Immature natural killer cell (primary cell): Measurements from ENCODE around the gene SPIRE2. TPM values are rescaled to one million over a fixed set of nuclear protein-coding genes. Genes with fewer than 3 reads are reported as not detected.
A peak's percentile ranks its signal among the peaks of the same experiment; 100 is the strongest.
"Not testable (repeated sequence)": the region's sequence is repeated elsewhere in the genome, so short reads cannot be mapped to it uniquely, and the experiment has no call there.

Experiments
- DNase-seq, 3 donors: peaks; one replicate each; pipeline ENCODE4 v3.0.0; 2022; ENCODE audit warnings: mixed read lengths in 1 of 3
- H3K27ac Mint-ChIP-seq, 6 donors: one replicate each; pipeline ENCODE4 v1.8.0; 2020; ENCODE audit warnings: mixed read lengths in 6 of 6, mild to moderate bottlenecking in 5 of 6, inconsistent platforms in 4 of 6, moderate library complexity in 3 of 6
- H3K27me3 Mint-ChIP-seq, 3 donors: one replicate each; pipeline ENCODE4 v1.8.0; 2020 to 2021; ENCODE audit warnings: low read depth in 3 of 3, mild to moderate bottlenecking in 3 of 3, mixed read lengths in 3 of 3, moderate library complexity in 3 of 3, inconsistent platforms in 1 of 3
- H3K36me3 Mint-ChIP-seq, 3 donors: one replicate each; pipeline ENCODE4 v1.8.0; 2020; ENCODE audit warnings: mixed read lengths in 3 of 3, inconsistent platforms in 2 of 3, mild to moderate bottlenecking in 2 of 3
- H3K4me1 Mint-ChIP-seq, 2 donors: one replicate each; pipeline ENCODE4 v1.8.0; 2020; ENCODE audit warnings: inconsistent platforms in 2 of 2, mild to moderate bottlenecking in 2 of 2, mixed read lengths in 2 of 2, moderate library complexity in 1 of 2
- H3K4me3 Mint-ChIP-seq, 5 donors: one replicate each; pipeline ENCODE4 v1.8.0; 2020; ENCODE audit warnings: mild to moderate bottlenecking in 5 of 5, mixed read lengths in 5 of 5, inconsistent platforms in 3 of 5, moderate library complexity in 3 of 5
- H3K9me3 Mint-ChIP-seq, 6 donors: one replicate each; pipeline ENCODE4 v1.8.0; 2020; ENCODE audit warnings: mild to moderate bottlenecking in 6 of 6, mixed read lengths in 6 of 6, inconsistent platforms in 4 of 6, moderate library complexity in 3 of 6
- polyA plus RNA-seq, 3 donors: library from polyadenylated mRNA; unstranded; fragments of 300-500 nt; fragmentation: Illumina TruSeq; gene quantifications; one replicate each; pipeline ENCODE4 v1.2.3, GENCODE V29; 2021

The SPIRE2 gene
- polyA plus RNA-seq, 3 donors from 2014 or later, result 1.0 to 1.3 (median 1.3) TPM

DNA sequence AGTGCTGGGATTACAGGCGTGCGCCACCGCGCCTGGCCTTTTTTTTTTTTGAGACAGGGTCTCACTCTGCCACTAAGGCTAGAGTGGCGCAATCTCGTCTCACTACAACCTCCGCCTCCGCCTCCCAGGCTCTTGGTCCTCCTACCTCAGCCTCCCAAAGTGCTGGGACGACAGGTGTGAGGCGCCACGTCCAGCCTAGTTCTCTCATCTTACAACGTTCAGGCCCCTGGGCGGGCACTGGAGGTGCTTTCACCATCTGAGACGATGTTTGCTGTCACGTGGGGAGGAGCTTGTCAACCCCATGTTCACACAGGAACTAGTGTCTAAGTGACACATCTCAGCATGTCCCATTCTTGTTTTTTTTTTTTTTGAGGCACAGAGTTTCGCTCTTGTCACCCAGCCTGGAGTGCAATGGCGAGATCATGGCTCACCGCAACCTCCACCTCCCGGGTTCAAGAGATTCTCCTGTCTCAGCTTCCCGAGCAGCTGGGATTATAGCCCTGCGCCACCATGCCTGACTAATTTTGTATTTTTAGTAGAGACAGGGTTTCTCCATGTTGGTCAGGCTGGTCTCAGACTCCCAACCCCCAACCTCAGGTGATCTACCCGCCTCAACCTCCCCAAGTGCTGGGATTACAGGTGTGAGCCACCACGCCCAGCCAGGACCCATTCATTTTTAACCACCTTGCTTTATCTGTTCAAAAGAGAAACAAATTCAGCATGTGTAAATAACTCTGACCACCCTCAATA, 6.7 kb upstream of the SPIRE2 start:
- Mint-ChIP-seq H3K4me1 (peaks cover 49 to 52% of the 10 kb centered on the region in 2 donors), H3K4me3 (peak overlapping the region; percentile 62 to 79 (median 77)), H3K36me3 (no peaks in the 10 kb centered on the region), H3K27ac (peak overlapping the region; percentile 90 to 99 (median 97)), H3K27me3 (peaks cover 5 to 7% (median 6%) of the 10 kb centered on the region in 3 donors), H3K9me3 (no peaks in the 10 kb centered on the region)
- peak; percentile 81 to 86 (median 83) for DNase-seq

DNA sequence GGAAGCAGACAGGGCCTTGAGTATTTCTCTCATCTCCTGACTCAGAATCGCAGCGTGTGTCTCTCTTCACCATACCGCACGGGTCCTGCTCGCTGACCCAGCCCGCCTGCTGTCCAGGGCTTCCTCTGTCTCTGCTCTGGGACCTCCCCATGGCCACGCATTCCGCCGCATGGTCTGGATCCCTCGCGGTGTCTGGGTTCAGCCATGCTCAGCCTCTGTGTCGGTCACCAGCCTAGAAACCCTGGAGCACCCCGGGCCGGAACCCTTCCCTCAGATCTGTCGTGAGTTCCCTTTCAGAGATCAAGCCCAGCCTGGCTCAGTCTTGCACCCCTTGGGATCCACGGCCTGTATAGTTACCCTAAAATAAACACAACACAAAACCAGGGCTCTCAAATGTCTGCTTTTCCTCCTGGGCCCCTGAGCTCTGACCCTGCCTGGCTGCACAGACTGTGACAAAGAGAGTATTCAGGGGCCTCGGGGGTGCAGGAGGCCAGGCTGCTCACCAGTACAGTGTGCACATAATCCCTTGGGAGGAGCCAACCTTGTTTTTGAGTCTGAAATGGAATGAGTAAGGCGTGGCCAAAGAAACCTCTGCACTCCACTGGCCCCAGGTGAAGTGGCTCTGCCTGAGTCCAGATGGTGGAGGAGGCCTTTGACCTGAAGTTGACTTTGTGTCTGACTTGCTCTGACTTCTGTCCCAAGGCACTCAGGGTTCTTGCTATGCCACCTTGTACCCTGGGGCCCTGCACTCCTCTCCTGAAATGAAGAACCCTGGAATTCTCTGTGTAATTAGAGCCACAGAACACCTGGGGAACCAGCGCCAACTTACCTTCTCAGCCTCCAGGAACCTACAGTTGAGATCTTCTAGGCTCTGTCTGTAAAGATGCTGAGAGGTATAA, 5.8 kb upstream of the SPIRE2 start:
- H3K9me3 Mint-ChIP-seq, result no peaks in the 10 kb centered on the region
- peak overlapping the region; percentile 90 to 99 (median 97) for H3K27ac Mint-ChIP-seq
- H3K4me1 Mint-ChIP-seq, result peaks cover 45 to 50% of the 10 kb centered on the region in 2 donors
- H3K27me3 Mint-ChIP-seq, result peaks cover 5 to 12% (median 5%) of the 10 kb centered on the region in 3 donors
- H3K36me3 Mint-ChIP-seq, result no peaks in the 10 kb centered on the region
- DNase-seq, result no peak
- H3K4me3 Mint-ChIP-seq, result peak overlapping the region; percentile 62 to 79 (median 77)

DNA sequence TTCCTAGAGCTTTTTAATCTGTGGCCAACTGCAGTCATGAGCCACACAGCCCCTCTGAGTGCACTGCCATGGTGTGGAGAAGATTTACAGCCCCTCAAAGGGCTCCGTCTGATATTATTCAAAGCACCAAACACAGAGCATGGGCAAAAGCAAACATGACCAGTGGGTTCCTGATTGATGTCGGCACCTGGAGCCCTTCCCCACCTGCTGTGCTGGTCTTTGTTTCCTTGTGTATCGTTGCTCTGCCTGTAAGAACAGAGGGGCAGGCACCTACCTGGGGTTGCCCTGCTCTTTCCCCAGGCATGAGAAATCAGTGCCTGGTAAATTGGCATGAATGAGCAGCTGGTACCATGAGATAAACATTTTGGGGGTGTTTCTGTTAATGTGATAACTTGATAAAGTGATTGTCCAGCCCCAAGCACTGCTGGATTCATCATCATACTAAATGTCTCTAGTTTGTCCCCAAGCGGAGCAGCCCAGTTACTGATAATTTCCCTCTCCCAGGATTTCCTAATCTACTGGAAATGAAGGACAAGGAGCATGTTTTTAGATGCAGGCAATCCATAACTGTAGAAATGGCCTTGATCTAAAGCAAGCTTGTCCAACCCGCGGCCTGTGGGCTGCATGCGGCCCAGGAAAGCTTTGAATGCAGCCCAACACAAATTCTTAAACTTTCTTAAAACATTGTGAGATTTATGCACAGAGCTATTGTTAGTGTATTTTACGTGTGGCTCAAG, 5.0 kb upstream of the SPIRE2 start:
- peaks cover 5 to 12% (median 5%) of the 10 kb centered on the region in 3 donors for H3K27me3 Mint-ChIP-seq
- no peaks in the 10 kb centered on the region for H3K36me3 Mint-ChIP-seq
- peak overlapping the region in 2 of 6 donors; percentile 64 to 98 for H3K27ac Mint-ChIP-seq
- H3K4me3 Mint-ChIP-seq, result peak overlapping the region in 2 of 5 donors; percentile 10 to 33
- DNase-seq, result no peak
- H3K9me3 Mint-ChIP-seq, result no peaks in the 10 kb centered on the region
- peaks cover 40 to 42% of the 10 kb centered on the region in 2 donors for H3K4me1 Mint-ChIP-seq

DNA sequence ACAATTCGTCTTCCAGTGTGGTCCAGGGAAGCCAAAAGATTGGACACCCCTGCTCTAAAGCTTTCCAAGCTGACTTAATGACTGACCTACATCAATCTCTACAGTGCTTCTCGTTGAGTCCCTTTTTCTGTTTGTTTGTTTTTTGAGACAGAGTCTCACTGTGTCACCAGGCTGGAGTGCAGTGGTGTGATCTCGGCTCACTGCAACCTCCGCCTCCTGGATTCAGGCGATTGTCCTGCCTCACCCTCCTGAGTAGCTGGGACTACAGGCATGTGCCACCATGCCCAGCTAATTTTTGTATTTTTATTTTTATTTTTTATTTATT, 4.5 kb upstream of the SPIRE2 start:
- peak overlapping the region in 1 of 6 donors; percentile 12 for H3K27ac Mint-ChIP-seq
- peaks cover 5 to 12% (median 5%) of the 10 kb centered on the region in 3 donors for H3K27me3 Mint-ChIP-seq
- peaks cover 36% of the 10 kb centered on the region in 2 donors for H3K4me1 Mint-ChIP-seq
- not testable (repeated sequence) for H3K9me3 Mint-ChIP-seq, H3K4me3 Mint-ChIP-seq, DNase-seq, H3K36me3 Mint-ChIP-seq

DNA sequence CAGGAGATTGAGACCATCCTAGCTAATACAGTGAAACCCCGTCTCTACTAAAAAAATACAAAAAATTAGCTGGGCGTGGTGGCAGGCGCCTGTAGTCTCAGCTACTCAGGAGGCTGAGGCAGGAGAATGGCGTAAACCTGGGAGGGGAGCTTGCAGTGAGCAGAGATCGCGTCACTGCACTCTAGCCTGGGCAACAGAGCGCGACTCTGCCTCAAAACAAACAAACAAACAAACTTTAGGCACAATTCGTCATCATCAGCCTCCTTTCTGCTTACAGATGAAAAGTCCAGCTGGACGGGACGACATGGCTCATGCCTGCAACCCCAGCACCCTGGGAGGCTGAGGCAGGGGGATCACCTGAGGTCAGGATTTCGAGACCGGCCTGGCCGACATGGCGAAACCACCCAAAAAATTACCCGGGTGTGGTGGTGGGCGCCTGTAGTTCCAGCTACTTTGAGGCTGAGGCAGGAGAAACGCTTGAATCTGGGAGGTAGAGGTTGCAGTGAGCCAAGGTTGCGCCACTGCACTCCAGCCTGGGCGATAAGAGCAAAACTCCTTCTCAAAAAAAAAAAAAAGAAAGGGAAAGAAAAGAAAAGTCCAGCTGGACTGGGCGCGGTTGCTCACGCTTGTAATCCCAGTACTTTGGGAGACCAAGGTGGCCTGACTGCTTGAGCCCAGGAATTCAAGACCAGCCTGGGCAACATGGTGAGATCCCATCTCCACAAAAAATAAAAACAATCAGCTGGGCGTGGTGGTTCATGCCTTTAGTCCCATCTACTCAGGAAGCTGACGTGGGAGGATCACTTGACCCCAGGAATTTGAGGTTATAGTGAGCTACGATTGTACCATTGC, 1.5 kb upstream of the SPIRE2 start:
- H3K27ac Mint-ChIP-seq, result no peak overlapping the region
- DNase-seq, result no peak
- peaks cover 24 to 28% of the 10 kb centered on the region in 2 donors for H3K4me1 Mint-ChIP-seq
- H3K27me3 Mint-ChIP-seq, result peaks cover 2 to 11% (median 5%) of the 10 kb centered on the region in 3 donors
- H3K4me3 Mint-ChIP-seq, result peak overlapping the region in 2 of 5 donors; percentile 15 to 47
- no peaks in the 10 kb centered on the region for H3K9me3 Mint-ChIP-seq
- no peaks in the 10 kb centered on the region for H3K36me3 Mint-ChIP-seq

DNA sequence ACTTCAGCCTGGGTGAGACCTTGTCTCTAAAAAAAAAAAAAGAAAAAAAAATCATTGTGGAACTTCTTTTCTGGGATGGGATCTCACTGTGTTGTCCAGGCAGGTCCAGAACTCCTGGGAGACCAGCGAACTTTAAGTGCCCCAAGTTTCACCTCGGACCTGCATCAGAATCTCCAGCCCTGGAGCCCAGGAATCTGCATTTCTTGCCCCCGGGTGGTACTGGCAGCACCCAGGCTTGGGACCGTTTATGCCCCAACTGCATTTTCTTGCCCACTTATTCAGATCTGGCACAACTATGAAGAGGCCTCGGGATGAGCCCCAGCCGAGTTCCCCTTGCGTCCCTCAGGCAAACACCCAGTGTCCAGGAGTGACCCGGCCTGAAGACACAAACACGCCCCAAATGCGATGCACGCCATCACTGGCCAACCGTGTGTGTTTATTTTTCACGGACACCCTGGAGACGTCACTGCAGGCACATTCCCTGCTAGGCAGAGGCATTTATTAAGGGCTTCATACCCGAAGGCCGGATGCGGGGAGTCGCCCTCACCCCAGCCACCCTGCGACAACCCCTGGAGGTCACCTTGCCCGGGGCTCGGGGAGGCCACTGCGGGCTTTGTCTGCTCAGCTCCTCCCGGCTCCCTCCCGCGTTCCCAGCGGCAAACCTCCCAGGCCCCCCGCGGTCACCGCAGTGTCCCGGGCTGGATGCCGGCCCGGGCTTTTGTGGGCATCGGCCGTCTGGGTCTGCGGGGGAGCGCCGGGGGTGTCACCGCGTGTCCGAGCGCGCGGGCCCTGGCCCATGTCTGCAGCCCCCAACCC, 684 bp upstream of the SPIRE2 start:
- Mint-ChIP-seq H3K4me3 (peak overlapping the region; percentile 36 to 68 (median 60)), H3K27ac (peak overlapping the region in 1 of 6 donors; percentile 46), H3K9me3 (no peaks in the 10 kb centered on the region), H3K4me1 (peaks cover 16 to 20% of the 10 kb centered on the region in 2 donors), H3K36me3 (no peaks in the 10 kb centered on the region), H3K27me3 (peaks cover 2 to 11% (median 3%) of the 10 kb centered on the region in 3 donors)
- no peak for DNase-seq

DNA sequence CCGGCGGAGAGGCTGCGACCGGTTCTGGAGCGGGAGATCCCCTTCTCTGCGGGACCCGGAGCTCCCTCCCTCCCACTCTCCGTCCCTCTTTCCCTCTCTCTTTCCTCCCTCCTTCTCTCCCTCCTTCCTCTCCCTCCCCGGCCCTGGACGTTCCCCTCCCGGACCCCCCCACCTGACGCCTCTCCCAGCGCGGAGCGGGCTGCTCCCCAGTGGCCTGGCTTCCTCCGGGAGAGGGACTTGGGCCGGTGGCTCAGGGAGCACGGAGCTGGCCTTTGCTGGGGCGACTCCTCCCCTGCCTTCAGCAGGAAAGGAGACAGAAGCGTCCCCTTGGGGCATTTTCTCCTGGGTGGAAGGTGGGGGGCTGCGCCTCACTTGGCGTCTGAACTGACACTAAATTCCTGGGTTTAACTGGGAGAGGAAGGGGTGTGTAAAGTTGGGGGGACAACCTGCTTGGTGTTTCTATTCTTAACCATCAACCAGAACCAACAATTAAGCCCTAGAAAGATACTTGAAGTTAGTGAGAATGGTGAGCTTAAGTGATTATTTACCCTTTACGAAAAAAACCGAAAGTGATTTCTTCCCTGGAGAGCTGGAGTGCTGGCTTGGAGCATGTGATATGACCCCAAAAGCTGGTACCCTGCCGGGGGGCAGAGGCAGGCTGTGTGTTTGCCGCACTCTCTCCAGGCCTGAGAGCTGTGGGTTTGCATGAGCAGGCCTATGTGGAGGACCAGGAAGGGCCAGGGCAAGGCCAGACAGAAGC, 775 bp downstream of the SPIRE2 start:
- DNase-seq, result no peak
- Mint-ChIP-seq H3K27ac (no peak overlapping the region), H3K4me3 (peak overlapping the region; percentile 50 to 79 (median 73)), H3K27me3 (peaks cover 3 to 11% (median 3%) of the 10 kb centered on the region in 3 donors), H3K9me3 (no peaks in the 10 kb centered on the region), H3K4me1 (peaks cover 12% of the 10 kb centered on the region in 2 donors), H3K36me3 (no peaks in the 10 kb centered on the region)

DNA sequence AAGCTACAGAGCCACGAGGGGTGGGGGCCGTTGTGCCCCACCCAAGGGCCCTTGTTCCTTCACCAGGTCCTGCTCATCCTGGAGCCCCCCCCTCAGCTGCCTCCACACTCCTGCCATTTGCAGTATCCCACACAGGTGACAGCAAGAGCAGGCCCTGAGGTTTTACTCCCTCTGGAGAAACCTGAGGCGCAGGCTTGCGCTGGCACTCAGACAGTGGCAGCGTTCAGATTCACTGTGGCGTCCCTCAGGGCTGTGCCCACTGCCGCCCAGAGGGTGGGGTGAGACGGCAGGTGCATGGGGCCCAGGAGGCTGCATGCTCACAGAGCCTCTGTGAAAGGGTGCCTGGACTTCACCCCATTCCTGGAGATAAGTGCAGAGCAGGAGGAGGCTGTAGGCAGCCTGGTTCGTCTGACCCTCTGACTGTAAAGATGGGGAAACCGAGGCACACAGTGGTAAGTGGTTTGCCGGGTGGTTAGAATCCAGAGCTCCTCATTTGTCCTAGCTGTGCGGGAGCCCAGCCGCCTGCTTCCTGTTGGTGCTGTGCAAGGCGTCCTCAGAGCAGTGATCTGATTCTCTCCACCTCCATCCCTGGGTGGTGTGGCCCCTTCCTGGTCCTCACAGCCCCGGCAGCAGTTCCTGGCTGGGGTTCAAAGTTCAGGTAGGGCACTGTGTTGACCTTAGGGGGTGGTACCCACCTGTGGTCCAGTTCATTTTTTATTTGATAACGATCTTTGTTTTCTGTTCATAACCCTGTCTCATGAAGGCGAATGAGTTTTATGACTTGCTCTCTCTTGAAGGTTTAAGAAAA, 1.6 kb downstream of the SPIRE2 start:
- Mint-ChIP-seq H3K27me3 (peaks cover 3 to 12% (median 4%) of the 10 kb centered on the region in 3 donors), H3K27ac (no peak overlapping the region), H3K36me3 (no peaks in the 10 kb centered on the region), H3K4me3 (peak overlapping the region in 3 of 5 donors; percentile 11 to 20 (median 14)), H3K9me3 (no peaks in the 10 kb centered on the region), H3K4me1 (peaks cover 12% of the 10 kb centered on the region in 2 donors)
- DNase-seq, result no peak

DNA sequence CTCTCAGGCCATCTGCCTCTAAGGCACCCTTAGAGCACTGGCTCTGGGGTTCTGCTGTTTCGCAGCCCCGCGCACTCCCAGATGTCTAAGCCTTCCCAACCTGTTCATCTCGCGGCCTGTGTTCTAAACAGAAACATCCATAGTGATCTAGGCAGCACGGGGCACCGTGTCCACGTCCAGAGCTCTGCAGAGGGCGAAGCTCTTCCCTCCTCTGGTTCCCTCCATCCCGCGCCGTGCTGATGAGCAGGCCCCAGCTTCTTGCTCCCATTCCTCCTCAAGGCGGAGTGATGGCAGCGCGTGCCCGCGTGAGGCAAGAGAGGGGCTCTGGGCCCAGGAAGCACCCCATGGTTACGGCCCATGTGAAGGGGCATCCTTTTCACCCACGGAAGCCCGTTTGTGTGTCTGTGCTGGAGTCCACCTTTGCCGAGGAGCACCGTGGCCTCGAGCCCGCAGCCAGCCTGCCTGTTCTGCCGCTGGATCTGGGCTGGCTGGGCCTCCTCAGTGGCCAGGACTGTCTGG, 3.6 kb downstream of the SPIRE2 start:
- Mint-ChIP-seq H3K36me3 (no peaks in the 10 kb centered on the region), H3K9me3 (no peaks in the 10 kb centered on the region), H3K4me1 (peaks cover 12 to 16% of the 10 kb centered on the region in 2 donors)

DNA sequence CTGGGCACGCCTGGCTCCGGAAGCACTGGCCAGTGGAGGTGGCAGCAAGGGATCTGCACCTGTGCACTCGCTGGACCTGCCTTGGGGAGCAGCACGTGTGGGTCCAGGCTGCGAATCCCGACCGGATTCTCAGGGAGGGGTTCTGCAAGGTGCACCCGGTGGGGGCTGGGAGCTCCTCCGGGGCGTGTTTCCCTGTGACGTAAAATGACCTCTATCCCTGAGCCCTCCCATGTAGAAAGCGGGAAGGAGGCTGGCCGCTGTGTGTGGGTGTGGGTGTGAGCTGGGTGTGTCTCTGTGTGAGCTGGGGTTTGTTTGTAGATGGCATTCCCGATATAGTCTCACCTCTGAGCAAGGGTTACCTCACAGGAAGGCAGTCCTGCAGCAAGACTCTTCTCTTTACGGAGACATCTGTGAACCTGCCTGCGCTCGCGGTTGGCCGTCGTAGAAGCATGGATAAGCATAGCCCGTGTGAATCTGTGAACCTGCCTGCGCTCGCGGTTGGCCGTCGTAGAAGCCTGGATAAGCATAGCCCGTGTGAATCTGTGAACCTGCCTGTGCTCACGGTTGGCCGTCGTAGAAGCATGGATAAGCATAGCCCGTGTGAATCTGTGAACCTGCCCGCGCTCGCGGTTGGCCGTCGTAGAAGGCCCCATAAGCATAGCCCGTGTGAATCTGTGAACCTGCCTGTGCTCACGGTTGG, 5.5 kb downstream of the SPIRE2 start:
- H3K9me3 Mint-ChIP-seq, H3K27ac Mint-ChIP-seq, DNase-seq, H3K4me3 Mint-ChIP-seq, H3K36me3 Mint-ChIP-seq: not testable (repeated sequence)
- Mint-ChIP-seq H3K4me1 (peaks cover 31 to 32% of the 10 kb centered on the region in 2 donors), H3K27me3 (peaks cover 6 to 14% (median 8%) of the 10 kb centered on the region in 3 donors)

More for the DNA sequence above, 3.6 kb downstream of the SPIRE2 start:
- no peak overlapping the region for H3K27ac Mint-ChIP-seq
- DNase-seq, result no peak
- no peak overlapping the region for H3K4me3 Mint-ChIP-seq
- peaks cover 4 to 12% (median 6%) of the 10 kb centered on the region in 3 donors for H3K27me3 Mint-ChIP-seq
